HG02870 (cell line): Measurements from ENCODE around the gene STOM.
"Not testable (repeated sequence)": the region's sequence is repeated elsewhere in the genome, so short reads cannot be mapped to it uniquely, and the experiment has no call there.

Source experiments
- ATAC-seq: cut with Tn5 transposase; IDR thresholded peaks from one replicate; pipeline ENCODE4 v1.9.1; 2021; ENCODE audit warnings: mild to moderate bottlenecking, moderate library complexity; ENCODE audit not compliant: unreplicated experiment

STOM gene

DNA sequence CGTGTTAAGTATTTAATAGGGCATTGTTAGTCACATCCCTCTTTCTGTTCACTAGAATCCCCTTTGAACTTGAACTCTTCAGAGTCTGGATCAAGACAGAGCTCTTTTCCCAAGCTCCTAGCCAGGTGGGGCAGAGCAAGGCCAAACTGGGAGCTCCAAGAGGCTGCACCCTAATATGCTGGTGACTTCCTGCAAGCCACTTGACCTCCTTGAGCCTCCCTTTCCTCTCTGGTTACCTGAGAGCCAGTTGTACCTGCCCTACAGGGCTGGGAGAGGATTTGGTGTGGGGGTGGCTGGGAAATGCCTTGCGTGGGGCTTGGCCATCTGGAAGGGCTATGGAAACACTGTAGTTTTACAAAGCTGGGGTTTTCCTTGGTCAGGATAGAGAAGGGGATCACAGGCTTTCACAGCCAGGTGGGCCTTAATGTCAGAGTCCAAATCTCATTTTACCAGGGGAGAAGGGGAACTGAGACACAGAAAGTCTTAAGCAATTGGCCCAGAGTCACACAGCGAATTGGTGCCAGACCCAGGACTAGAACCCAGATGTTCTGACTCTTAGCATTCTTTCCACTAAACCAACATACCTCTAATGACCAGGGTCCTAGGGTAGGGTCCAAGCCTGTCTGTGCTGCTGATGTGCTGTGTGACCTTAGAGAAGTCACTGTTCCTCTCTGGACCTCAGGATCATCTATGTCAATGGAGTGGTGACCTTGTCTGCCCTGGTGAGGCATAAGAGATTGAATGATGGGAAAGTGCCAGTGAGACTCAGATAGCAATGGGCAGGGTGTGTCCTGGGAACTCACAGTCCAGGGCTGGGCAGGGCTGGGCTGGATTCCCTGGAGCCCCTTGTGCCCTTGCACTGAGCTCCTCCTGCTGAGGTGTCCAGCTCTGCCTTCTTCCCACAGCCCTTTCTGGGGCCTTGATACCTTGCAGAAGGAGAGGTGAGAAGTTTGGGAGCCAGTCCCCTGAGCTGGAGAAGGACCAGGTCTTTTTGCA lies 66.3 kb downstream of the STOM start:
- ATAC-seq: no peak

DNA sequence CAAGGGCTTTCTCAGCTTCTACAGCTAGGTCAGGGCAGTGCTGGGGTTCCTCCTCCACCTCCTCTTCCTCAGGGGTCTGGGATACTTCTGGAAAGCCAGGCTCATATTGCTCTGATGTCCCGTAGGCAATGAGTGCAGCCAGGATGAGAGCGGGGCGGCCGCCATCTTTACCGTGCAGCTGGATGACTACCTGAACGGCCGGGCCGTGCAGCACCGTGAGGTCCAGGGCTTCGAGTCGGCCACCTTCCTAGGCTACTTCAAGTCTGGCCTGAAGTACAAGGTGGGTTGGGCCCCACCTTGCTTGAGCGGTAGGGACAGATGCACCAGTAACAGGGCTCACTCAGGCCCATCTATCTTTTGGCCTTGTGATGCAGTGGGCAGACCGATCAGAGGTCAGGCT lies 67.3 kb downstream of the STOM start:
- no peak for ATAC-seq

DNA sequence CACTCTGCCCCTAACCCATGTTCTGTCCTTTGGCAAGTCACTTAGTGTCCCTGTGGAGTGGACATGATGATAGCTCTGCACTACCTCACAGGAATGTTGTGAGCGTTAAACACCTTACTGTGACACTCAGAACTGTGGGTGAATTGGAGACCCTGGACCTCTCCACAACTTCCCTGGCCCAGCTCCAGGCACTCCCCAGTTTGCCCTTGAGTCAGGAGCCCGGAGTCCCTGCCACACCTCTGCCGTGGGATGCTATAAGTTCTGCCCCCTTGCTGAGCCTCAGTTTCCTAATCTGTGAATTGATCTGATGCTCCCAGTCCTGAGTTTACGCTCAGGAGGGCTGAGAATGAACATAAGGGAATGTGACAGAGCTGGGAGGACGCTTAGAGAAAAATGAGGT lies 67.7 kb downstream of the STOM start:
- ATAC-seq: no peak

DNA sequence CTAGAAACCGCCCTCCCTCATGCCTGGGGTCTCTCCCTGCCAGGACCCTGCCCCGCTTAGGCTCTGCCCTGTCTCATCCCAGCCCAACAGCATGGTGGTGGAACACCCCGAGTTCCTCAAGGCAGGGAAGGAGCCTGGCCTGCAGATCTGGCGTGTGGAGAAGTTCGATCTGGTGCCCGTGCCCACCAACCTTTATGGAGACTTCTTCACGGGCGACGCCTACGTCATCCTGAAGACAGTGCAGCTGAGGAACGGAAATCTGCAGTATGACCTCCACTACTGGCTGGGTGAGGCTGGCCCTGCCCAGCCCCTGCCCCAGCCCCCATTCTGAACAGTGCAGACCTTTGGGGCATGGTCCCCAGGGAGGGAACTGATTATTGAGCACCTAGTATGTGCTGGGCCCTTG lies 68.2 kb downstream of the STOM start:
- no peak for ATAC-seq

DNA sequence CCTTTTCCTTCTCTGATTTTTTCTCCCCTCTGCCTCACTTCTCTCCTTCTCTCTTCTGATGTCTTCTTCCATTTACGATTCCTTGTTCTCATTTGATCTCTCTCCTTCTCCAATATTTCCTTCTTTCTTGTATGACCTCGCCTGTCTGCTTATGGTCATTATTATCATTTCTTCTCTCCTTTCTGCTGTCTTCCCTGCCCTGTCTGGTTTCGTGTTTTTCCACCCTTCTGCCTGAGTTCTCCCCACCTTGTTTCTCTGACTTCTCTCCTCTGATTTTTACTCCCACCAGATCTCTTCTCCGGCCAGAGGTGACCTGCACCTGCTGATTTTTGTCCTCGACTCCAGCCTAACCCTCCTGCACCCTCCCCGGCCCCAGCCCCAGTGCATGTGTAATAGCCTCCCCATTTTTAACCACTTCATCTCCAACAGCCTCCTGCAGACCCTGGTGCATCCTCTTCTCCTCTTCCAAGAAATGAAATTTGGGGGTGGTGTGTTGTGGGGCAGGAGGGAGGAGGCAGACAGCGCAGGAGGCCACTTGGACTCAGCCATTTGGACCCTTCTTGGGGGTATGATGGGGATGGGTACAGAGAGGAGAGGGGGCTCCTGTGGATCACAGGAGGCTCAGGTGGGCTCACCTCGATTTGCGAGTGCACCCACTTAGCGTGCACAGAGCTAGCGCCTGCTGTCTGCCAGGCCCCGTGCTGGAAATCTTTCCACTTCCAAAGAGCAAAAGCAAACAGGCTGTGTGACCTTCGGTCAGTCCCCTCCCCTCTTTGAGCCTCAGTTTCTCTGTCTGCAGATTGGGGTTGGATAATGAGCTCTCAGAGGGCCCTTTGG lies 69.5 kb downstream of the STOM start:
- ATAC-seq: no peak

DNA sequence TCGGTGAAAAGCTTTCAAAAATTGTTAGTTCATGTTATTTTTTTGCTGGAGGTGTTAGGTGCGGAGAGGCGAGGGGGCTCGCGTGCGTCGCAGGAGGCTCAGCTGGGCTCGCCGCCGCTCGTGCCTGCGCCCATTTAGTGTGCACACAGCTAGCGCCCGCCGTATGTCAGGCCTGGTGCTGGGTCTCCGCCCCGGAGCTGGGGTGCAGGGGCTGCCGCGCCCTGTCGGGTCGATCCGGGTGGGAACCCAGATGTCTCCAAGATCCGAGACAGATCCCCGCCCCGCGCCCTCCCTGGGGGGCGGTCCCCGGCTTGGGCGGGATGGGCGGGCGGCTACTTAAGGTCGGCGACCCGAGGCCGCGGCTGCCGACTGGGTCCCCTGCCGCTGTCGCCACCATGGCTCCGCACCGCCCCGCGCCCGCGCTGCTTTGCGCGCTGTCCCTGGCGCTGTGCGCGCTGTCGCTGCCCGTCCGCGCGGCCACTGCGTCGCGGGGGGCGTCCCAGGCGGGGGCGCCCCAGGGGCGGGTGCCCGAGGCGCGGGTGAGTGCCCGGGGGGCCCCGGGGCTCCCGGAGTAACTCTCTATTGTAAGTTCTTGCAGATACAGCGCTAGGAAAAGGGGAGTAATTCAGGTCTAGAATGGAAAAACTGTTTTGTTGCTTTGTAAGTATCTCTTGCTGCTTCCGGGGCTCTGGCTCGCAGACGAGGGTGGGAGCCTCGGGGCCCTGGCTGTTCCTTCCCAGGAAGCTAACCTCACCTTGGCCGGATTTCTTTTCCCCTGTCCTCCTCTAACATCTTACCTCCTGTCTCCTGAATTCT lies 70.4 kb downstream of the STOM start:
- peak; percentile 47 for ATAC-seq

DNA sequence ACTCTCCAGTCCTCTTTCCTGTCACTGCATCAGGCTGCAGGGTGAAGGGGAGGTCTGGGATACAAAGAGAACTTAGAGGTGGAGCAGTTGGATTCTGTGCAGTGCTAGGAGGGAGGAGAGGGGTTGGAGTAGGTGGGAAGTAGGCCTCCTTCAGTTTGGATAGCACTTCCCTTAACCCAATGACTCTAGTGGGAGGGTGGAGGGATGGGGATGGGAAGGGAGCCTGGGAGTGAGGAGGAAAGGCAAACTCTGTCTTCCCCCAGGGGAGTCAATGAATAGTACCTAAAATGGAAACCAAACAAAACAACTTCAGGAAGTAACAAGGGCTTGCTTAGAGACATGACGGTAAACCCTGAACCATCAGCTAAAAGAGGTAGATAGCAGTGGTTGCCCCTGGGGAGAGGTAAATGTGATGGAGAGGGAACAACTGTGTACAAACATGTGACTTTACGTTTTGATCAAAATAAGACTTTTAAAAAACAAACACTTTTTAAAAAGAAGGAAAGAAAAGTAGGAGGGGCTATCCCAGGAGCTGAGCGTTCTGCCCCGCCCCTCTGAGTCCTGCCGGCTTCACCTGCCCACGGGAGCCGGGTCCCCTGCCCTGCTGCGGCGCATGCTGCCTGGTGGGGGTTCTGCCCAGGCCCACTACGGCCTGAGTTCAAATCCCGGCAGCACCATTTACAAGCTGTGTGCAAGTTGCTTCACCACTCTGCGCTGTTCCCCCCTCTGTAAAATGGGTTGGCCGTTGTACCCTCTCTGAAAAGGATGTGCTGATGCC lies 71.2 kb downstream of the STOM start:
- peak; percentile 11 for ATAC-seq

DNA sequence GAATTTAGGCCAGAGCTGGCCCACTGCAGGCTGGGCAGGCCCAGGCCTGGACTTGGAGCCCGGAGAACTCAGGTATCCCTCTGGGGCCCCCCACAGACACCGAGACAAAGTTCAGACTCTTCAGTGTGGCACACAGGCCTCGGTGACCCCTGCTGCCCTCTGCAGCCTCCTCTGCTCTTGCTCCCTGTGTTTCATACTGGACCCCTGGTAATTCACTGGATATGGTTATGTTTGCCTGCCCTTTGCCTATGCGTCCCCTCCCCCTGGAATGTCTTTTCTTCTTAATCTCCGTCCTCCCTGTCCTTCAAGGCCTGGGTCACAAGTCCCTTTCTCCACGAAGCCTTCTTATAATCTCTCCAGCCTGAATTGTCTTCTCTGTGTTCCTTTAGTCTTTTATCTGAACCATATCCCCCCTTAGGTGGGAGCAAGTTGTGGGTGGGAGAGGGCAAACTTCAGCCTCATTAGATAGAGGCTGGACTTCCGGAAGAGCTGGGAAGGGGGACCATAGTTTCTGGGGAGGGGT lies 72.0 kb downstream of the STOM start:
- ATAC-seq: no peak

DNA sequence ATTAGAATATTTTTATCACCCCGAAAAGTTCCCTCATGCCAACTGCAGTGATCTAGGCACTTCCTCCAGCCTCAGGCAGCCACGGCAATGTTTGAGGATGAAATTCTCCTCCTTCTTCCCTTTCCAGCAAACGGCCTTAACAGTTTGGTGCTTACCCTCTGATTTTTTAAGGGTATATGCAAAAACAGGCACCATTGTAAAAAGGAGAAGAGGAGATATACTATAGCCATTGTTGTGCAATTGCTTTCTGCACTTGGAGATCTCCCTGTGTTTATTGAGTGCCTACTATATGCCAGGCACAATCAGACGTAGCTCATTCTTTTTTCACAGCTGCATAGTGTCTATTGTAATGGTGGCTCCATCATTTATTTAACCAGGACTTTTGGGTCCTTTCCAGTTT lies 72.7 kb downstream of the STOM start:
- ATAC-seq: no peak

DNA sequence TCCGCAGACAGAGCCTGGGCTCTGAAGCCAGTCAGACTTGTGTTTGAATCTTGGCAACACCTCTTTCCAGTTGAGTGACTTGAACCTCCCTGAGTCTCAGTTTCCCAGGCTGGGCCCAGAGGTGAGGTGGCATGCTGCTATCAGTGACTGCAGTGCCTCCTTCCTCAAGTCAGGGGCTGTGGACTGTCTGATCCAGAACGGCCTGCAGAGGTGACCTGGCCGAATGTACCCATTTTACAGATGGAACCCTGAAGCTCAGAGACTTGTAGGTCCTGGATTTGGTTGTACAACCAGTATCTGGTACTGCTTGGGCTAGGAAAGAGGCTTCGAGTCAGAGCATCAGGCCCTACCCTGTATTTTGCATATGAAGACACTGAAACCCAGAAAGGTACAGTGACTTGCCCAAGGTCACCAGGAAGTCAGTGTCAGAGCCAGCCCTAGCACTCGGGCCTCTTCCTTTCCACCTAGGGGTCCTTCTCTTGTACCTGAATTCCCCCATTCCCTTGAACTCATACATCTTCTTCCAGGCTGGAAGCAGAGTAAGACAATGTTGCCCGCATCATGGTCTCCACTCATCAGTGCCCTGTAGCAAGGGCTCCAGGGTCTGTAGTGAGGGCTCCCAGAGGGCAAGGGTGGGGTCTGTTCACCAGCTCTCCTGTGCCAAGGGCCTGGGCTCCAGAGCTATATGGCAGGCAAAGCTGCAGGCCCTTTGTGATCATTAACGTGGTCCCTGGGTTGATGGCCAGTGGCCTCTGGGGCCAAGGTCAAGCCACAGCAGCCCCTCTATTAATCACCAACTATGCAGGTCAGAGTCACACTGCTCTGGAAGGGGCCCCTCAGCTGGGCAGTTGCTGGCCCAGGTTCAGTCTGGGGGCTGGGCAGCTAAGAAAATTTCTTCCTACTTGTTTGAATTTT lies 73.6 kb downstream of the STOM start:
- ATAC-seq: no peak

DNA sequence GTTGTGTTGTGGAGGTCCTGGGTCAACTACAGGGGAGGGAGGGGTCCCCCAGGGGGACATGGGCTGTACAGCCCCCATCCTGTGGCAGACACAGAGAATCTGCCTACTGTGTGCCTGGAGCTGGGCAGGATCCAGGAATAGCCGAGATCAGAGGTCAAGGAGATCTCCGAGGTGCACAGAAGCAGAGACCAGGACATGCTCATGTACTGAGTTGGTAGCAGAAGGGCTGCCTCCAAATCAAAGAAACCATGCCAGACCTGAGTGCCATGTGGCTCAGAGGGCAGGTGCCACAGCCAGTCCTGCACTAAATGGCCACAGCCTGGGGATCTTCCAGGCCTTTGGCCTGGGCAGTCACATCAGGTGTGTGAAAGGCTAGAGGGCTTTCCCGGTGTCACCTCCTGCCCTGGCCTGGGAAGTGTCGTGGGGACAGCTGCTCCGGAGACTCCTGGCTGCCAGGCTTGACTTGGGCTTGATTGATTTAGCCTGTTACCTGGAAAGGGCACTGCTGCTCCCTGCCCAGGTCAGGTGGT lies 74.3 kb downstream of the STOM start:
- ATAC-seq: no peak

DNA sequence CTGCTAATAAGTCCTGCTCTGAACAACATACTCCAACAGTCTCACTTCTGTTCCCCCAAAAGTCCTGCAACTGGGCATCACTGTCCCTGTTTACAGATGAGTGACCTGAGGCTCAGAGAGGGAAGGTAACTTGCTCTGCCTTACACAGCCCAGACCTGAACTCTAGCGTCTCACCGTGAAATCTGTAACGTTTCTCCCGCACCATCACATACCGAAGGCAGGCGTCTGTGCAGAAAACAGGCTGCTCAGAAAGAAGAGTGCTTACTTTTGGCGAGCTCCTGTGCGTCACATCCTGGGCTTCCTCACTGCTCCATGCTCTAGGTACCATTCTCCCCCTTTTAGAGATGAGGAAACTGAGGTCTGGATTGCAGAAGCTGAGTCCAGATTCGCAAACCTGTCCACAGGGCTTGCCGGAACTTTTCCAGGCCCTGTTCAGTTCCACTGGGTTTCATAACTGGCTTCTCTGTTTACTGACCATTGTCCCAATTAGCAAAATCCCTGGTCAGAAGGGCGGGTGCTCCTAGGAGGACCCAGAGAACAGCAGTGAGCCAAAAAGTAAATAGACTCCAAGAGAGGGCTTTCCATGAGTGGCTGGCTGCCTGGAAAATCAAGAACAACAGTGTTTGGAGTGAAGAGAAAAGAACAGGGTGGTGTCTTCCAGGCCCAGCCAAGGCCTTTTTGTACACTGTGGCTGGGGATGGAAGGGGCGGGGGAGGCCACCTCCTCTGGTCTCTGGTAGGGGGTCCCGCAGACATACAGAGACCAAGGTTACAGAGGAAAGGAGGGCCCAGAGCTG lies 75.0 kb downstream of the STOM start:
- no peak for ATAC-seq

DNA sequence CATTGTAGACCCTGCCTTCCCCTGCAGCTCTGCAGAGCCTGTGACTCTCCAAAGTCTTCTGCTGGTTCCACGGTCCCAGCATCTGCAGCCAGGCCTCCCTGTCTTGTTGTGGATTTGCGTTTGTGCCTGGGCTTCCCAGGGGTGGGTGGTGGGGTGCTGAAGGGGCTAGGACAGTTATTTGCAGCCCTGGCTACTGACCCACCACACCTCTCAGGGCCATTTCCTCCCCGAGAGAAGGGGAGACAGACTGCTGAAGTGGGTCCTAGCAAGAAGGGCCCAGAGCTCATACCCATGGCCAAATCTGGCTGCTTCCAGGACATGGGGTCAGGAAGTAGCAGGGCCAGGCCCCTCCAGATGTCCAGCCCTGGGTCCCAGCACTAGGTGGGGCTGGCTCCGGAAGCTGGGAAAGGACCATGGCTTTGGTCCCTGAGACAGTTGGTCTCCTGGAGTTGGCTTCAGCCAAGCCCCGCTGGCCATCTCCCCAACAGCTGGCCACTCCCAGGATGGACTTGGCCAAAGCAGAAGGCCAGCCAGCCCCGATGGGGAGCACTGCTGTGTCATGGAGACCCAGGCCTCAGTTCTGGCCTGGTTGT lies 75.8 kb downstream of the STOM start:
- ATAC-seq: no peak

DNA sequence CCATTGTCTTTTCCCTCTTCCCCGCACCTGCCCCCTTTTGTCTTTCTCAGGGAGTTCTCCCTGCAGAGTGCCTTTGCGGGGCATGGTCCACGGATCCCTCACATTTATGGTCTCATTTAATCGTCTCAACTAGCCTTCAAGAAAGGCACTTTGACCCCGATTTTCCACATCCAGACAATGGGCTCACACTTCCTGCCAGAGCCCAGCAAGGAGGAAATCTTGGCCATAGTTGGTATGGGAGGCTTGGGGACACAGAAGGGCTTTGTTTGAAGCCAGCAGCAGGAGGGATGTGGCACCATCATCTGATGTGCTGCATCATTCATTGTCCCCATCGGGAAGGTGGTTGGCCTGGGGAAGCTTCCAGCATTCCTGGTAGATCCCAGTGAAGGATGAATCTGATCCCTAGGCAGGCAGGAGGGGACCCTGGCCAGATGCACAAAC lies 77.2 kb downstream of the STOM start:
- no peak for ATAC-seq

DNA sequence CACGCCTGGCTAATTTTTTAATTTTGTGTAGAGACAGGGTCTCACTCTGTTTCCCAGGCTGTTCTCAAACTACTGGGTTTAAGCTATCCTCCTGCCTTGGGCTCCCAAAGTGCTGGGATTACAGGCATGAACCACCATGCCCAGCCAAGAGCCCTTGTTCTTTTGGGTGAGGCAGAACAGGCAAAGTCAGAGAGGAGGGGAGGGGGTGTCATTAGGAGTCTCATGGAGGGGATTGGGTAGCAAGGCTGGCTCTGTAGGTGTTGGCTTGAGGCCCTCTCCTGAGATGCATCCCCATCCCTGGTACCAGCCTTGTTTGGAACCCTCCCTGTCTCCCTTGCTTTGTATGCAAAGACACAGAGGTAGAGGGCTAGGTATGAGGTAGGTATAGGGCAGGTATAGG lies 78.0 kb downstream of the STOM start:
- no peak for ATAC-seq

DNA sequence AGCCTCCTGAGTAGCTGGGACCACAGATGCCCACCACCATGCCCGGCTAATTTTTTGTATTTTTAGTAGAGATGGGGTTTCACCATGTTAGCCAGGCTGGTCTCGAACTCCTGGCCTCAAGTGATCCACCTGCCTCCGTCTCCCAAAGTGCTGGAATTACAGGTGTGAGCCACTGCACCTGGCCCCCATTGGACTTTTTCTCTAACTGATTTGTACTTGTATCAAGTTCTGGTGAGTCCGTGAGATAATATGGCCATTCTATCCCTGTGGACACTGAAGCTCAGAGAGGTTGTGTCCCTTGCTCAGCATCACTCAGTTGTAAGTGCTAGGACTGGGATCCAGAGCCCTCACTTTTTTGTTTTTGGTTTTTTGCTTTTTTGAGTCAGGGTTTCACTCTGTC lies 78.5 kb downstream of the STOM start:
- not testable (repeated sequence) for ATAC-seq

DNA sequence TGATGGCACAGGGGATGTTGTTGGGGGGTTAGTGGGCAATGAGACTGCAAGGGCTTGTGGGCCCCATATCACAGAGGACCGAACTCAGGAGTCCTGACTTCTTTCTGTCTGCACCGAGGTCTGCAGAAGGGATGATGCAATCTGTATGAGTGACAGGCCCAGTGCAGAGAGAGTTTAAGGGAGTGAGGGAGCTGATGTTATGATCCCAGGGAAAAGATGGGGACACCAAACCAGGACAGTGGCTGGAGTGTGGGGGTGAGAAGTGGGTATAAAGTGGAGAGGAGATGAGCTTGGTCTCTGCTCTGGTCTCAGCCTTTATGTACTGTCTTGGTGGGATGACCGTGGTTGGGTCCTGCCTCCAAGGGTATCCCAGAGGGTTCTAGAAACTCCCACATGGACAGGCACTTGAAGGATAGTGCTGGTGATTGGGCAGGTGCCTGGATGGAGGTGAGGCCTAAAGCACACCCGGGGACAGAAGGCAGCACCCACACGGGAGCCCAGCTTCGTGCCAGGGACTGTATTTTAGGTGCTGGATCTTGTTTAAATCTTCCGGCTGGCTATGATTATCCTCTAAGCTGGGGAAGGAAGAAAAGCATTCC lies 80.2 kb downstream of the STOM start:
- no peak for ATAC-seq
